HG03066 (cell line): ENCODE results near the gene HYLS1.

Source experiments
- ATAC-seq: cut with Tn5 transposase; IDR thresholded peaks from one replicate; pipeline ENCODE4 v1.9.1; 2021; ENCODE audit warnings: low read depth; ENCODE audit not compliant: unreplicated experiment

HYLS1 gene

DNA sequence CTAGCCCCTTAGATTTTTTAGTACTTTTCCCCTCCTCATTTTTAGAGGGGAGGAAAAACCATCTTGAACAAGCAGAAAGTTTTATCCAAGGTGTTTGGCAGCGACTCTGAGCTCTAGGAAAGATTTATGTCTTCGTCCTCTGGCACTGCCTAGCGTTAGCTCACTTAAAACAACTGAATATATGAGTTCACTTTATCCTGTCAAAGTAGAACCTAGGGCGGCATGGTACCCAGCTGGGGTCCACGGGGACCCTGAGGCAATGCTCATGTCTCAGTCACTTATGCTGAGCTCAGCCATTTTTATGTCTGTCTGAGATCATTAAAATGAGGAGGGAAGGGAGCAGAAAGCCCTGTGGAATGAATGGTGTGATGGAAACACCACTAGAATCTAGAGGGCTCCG lies 44.2 kb downstream of the HYLS1 start:
- ATAC-seq = no peak

GRCh38 chr11:125932301-125932700 lies 44.8 kb downstream of the HYLS1 start:
- no peak for ATAC-seq

- ATAC-seq = no peak
Observed at GRCh38 chr11:125933030-125933813, 45.8 kb downstream of the HYLS1 start.

- ATAC-seq = no peak
Observed at GRCh38 chr11:125934473-125934872, 47.0 kb downstream of the HYLS1 start.

DNA sequence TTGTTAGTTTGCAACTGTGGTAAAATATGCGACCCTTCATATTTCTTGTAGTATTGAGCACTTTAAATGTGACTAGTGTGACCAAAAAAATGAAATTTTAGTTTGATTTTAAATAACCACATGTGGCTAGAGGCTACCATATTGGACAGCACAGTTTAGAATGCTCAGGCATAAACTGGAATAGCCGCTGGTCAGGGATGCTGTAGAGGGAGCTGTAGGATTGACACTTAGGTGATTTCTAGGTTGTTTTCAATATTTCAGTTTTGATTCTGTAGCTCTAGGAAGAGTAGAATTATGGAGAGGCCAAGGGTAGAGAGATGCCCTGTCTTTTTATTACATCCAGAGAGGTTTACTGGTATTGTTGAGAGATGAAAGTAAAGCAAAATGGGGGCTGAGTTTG lies 47.6 kb downstream of the HYLS1 start:
- ATAC-seq = no peak

- no peak for ATAC-seq
Observed at GRCh38 chr11:125935618-125936199, 48.2 kb downstream of the HYLS1 start.

GRCh38 chr11:125938418-125938817 lies 51.0 kb downstream of the HYLS1 start:
- ATAC-seq = no peak

GRCh38 chr11:125939081-125939521 lies 51.6 kb downstream of the HYLS1 start:
- ATAC-seq = no peak

DNA sequence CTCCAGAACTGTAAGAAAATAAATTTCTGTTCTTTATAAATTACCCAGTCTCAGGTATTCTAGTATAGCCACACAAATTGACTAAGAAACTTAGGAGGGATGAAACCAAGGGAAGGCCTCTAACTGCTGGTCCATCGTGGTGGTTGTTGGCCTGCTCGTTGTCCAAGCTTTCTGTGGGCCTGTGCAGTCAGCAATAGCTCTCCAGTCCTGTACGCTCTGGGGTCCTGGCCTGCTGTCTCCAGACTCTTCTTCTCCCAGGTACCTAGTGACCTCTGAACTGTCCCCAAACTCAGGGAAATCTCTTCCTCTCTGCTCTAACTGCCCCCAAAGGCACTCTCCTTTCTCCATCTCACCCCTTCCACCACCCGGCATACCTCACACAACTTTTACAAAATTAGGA lies 52.7 kb downstream of the HYLS1 start:
- ATAC-seq = no peak

DNA sequence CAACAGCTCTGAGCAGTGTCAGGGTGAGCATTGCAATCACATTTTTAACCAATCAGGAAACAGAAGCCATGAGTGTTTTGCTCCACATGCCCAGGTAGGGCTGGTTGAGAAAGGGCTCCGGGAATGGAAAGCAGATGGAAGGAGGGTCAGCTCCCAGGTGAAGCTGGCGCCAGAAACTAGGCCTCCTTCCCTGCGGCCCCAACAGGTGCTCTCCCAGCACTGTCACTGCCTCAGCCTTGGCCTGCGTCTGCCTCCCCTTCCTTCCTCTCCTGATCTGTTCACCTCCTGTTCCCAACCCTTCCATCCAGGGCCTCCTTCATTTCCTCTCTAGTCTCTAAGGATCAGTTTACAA lies 53.8 kb downstream of the HYLS1 start:
- no peak for ATAC-seq

DNA sequence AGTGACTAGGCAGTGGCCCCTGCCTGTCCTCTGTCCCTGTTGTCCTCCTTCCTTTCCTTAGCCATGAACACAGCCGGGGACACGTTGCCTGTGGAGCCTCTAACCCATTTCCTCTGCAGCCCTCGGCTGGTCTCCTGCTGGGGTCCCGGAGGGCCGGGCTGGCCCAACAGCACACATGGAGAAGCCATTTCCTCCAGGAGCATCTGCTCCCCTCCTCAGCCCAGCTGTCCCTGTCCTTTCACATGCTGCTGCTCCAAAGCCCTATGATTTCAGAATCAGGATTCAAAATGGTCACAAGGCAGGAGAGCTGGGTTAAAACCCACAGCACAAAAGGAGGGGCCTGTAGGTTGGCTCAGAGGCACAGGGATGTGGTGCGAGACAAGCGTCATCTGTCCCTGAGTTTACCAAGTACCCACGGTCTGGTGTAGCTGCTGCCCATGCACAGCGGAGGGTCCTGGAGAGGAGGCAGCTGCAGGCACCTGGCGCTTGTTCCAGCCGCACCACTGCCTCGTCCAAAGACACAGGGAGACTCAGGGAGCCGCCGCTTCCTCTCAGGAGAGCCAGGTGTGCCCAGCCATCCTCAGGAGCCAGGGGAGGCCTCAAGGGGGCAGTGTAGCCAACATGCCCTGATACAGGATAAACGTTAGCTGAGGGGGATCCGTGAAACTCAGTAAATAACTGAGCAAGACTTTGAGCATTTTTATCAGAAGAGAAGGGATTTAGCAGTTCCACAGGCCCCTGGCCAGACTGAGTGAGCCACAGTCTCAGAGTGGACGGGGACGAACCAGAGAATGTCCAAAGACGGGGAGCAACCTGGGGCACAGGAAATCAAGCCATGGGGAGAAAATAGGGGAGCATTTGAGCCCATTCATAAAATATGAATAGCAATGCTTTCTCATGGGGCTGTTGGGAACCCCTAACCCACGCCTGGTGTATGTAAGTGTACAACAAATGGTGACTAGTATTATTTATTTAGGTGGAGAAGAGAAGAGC lies 54.4 kb downstream of the HYLS1 start:
- no peak for ATAC-seq

DNA sequence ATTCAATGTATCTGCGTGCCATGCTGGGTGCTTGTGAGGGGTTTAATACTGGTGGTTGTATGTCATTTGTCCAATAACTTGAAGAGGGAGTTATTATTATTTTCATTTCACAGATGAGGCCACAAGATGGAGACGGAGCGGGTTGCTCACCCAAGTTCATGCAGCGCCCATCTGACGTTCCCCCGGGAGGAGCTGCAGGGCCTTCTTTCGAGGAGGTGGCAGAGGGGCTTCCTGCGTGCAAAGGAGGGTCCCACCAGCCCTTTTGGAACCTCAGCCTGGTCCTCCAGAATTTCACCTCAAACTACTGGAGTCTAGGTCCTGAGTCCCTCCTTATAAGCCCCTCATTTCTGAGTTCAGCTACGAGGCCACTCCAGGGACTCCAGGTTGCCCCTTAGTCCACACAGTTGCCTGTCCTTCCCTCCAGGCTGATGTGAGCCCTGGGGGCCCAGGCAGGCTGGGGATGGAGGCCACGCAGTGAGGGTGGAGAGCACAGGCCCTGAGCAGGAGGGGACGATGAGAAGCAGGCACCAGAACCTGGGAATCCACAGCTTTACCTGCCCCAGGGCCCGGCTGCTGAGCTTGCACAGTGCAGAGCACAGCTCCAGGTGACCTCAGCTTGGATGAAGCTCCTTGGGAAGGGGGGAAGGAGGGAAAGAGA lies 55.4 kb downstream of the HYLS1 start:
- ATAC-seq = no peak

DNA sequence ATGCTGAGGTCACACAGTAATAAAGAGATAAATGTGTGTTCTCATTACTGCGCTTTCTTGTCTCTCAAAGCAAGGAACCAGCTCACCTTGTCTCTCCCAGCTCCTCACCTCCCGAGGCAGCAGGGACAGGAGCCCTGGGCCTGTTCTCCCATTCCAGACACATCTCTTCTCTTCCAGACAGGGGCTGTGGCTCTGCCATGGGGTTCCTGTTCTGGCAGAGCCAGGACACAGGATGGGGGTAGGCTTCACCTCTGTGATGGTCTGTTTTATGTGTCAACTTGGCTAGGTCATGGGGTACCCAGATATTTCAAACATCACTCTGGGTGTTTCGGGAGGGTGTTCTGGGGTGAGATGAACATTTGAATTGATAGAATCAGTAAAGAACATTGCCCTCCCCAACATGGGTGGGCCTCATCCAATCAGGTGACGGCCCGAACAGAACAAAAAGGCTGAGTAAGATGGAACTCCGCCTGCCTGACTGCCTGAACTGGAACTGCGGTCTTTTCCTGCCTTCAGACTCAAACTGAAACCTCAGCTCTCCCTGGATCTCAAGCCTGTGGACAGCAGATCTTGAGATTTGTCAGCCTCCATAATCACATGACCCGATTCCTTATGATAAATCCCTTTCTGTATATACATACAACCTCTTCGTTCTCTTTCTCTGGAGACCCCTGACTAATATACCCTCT lies 56.3 kb downstream of the HYLS1 start:
- no peak for ATAC-seq

- no peak for ATAC-seq
Observed at GRCh38 chr11:125944350-125945010, 57.0 kb downstream of the HYLS1 start.

GRCh38 chr11:125945011-125945796 lies 57.7 kb downstream of the HYLS1 start:
- ATAC-seq = no peak

DNA sequence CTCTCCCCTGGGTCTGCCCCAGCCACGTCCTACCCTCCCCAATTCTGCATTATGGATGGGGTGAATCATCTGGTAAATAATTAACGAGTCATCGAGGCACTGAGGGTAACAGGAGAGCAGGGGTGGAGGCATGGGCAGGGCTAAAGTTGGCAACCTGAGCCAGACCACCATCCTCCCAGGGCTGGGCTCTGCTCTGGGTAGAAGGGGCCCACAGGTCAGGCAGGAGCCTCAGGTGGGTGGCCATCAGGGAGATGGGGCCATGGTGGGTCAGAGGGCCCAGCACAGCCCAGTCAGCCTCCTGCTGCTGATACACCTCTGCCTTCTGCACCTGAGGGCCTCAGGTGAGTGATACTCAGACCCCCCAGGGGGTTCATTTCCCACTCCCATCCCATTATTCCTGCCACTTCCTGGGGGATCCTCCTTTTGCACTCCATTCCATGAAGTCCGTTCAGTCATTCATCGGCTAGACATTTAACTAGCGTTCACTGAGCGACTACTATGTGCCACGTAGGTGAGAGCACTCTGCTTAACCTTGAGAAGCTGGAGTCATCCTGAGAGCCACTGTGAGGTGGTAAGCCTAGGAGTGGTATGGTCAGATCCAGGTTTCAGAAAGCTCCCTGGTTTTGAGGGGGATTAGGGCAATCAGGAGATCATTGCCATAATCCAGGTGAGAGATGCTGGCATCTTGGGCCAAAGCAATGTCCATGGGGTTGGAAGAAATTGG lies 58.5 kb downstream of the HYLS1 start, which contains the start of gene VSIG10L2:
VSIG10L2 (plus strand) TSS at position 248 of the 724 bp plus-strand sequence; CDS start at position 260, 12 bp downstream.
- ATAC-seq = no peak

GRCh38 chr11:125946712-125947418 lies 59.4 kb downstream of the HYLS1 start:
- ATAC-seq = no peak
